Endodermal cell (in vitro differentiated cells): ENCODE data around the gene CMTM7. TPM values are rescaled to one million over a fixed set of nuclear protein-coding genes. Genes with fewer than 3 reads are reported as not detected.

Source experiments
- DNase-seq: peaks from one replicate; pipeline ENCODE4 v3.0.0-alpha.2; 2017
- H3K27ac ChIP-seq: 2 replicates; pipeline ENCODE4 v1.5.1; 2013; ENCODE audit warnings: mild to moderate bottlenecking, low read depth, low read length, moderate library complexity
- H3K27me3 ChIP-seq: 2 replicates; pipeline ENCODE4 v1.6.1; 2013; ENCODE audit warnings: mild to moderate bottlenecking, low read length, moderate library complexity; ENCODE audit not compliant: insufficient read depth, control insufficient read depth, poor library complexity, severe bottlenecking
- H3K36me3 ChIP-seq: 2 replicates; pipeline ENCODE4 v1.7.0; 2013; ENCODE audit warnings: mild to moderate bottlenecking, low read length, moderate library complexity; ENCODE audit not compliant: control insufficient read depth, insufficient read depth
- H3K4me1 ChIP-seq: one replicate; pipeline ENCODE4 v1.7.0; 2013; ENCODE audit warnings: low read length; ENCODE audit not compliant: control insufficient read depth, insufficient read depth
- H3K4me3 ChIP-seq: 2 replicates; pipeline ENCODE4 v1.5.1; 2013; ENCODE audit warnings: mild to moderate bottlenecking, low read length, moderate library complexity
- H3K9ac ChIP-seq: 2 replicates; pipeline ENCODE4 v1.6.1; 2013; ENCODE audit warnings: mild to moderate bottlenecking, low read length, moderate library complexity; ENCODE audit not compliant: poor library complexity, severe bottlenecking; ENCODE audit errors: extremely low read depth
- H3K9me3 ChIP-seq: 2 replicates; pipeline ENCODE4 v1.6.1; 2013; ENCODE audit warnings: mild to moderate bottlenecking, low read length, moderate library complexity; ENCODE audit not compliant: control insufficient read depth
- H3K27ac Mint-ChIP-seq: 2 replicates; pipeline ENCODE4 v1.8.0; 2020; ENCODE audit warnings: mixed read lengths
- H3K27me3 Mint-ChIP-seq: 2 replicates; pipeline ENCODE4 v1.8.0; 2021; ENCODE audit warnings: mild to moderate bottlenecking, mixed read lengths; ENCODE audit not compliant: insufficient read depth
- H3K36me3 Mint-ChIP-seq: 2 replicates; pipeline ENCODE4 v1.8.0; 2020; ENCODE audit warnings: low read depth, mixed read lengths
- H3K4me1 Mint-ChIP-seq: 2 replicates; pipeline ENCODE4 v1.8.0; 2020; ENCODE audit warnings: mixed read lengths
- H3K4me3 Mint-ChIP-seq: 2 replicates; pipeline ENCODE4 v1.8.0; 2020; ENCODE audit warnings: mild to moderate bottlenecking, moderate library complexity, mixed read lengths
- H3K9me3 Mint-ChIP-seq: 2 replicates; pipeline ENCODE4 v1.8.0; 2020; ENCODE audit warnings: mild to moderate bottlenecking, mixed read lengths
- WGBS, 2 experiments: methylation state at CpG; one replicate each; pipeline versions ENCODE4 v1.1.5 to v1.1.7; 2013; ENCODE audit warnings: missing lambda C conversion rate in 2 of 2, mixed read lengths in 1 of 2; ENCODE audit not compliant: insufficient coverage in 1 of 2, insufficient read length in 1 of 2; 5-methylcytosine and 5-hydroxymethylcytosine counted together
- total RNA-seq, 2 donors: library from RNA; stranded (reverse); fragmentation: NEBNext Ultra II Directional in 1 of 2; extraction: Animal tissue kit (Norgen Biotek cat#: 25700) in 1 of 2; gene quantifications; 2 replicates in 1 of 2; 3 replicates in 1 of 2; pipeline ENCODE4 v1.2.1, GENCODE V29; 2021
- TF ChIP-seq, protein P1 (sequence below): fragments of 200-600 bp; sonication (generic); conservative IDR thresholded peaks from 2 replicates; pipeline ENCODE4 v1.5.0; 2021; ENCODE audit warnings: antibody characterized with exemption, mild to moderate bottlenecking

Gene CMTM7
- total RNA-seq, 2 donors from 2014 or later = 11.1 TPM

- no peaks in the 10 kb centered on the region for H3K9me3 ChIP-seq
- 87% methylated on average over 2 of the region's 2 CpGs; no CpG with 5 or more reads in 1 of the 2 experiments for WGBS, 2 experiments
- Mint-ChIP-seq H3K27me3 (peaks cover 37% of the 10 kb centered on the region), H3K27ac (no peak overlapping the region), H3K4me3 (no peak overlapping the region), H3K36me3 (peaks cover 5% of the 10 kb centered on the region), H3K9me3 (no peaks in the 10 kb centered on the region), H3K4me1 (peaks cover 22% of the 10 kb centered on the region)
- peaks cover 4% of the 10 kb centered on the region for H3K4me1 ChIP-seq
- H3K36me3 ChIP-seq = no peaks in the 10 kb centered on the region
- no peak overlapping the region for H3K4me3 ChIP-seq
- no peak overlapping the region for H3K9ac ChIP-seq
- H3K27ac ChIP-seq = no peak overlapping the region
- DNase-seq = no peak
- H3K27me3 ChIP-seq = peaks cover 59% of the 10 kb centered on the region
- TF ChIP-seq, protein P1, sequence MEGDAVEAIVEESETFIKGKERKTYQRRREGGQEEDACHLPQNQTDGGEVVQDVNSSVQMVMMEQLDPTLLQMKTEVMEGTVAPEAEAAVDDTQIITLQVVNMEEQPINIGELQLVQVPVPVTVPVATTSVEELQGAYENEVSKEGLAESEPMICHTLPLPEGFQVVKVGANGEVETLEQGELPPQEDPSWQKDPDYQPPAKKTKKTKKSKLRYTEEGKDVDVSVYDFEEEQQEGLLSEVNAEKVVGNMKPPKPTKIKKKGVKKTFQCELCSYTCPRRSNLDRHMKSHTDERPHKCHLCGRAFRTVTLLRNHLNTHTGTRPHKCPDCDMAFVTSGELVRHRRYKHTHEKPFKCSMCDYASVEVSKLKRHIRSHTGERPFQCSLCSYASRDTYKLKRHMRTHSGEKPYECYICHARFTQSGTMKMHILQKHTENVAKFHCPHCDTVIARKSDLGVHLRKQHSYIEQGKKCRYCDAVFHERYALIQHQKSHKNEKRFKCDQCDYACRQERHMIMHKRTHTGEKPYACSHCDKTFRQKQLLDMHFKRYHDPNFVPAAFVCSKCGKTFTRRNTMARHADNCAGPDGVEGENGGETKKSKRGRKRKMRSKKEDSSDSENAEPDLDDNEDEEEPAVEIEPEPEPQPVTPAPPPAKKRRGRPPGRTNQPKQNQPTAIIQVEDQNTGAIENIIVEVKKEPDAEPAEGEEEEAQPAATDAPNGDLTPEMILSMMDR = no peak
These were observed 58.8 kb downstream of the CMTM7 start for GRCh38 chr3:32450426-32450825.

- no peak overlapping the region for H3K4me3 Mint-ChIP-seq
- H3K27ac Mint-ChIP-seq = no peak overlapping the region
- H3K4me1 Mint-ChIP-seq = peaks cover 29% of the 10 kb centered on the region
- peaks cover 44% of the 10 kb centered on the region for H3K27me3 Mint-ChIP-seq
- Histone ChIP-seq H3K9ac (no peak overlapping the region), H3K27me3 (peaks cover 63% of the 10 kb centered on the region), H3K36me3 (no peaks in the 10 kb centered on the region), H3K4me3 (no peak overlapping the region), H3K9me3 (no peaks in the 10 kb centered on the region), H3K27ac (peak overlapping the region; percentile 13), H3K4me1 (peaks cover 8% of the 10 kb centered on the region)
- WGBS, 2 experiments = 88 to 92% methylated on average over 9 to 12 of the region's 12 CpGs
- TF ChIP-seq, protein P1 = no peak
- H3K9me3 Mint-ChIP-seq = no peaks in the 10 kb centered on the region
- peaks cover 5% of the 10 kb centered on the region for H3K36me3 Mint-ChIP-seq
- DNase-seq = no peak
These were observed 59.5 kb downstream of the CMTM7 start for GRCh38 chr3:32450992-32451659.

- H3K9me3 Mint-ChIP-seq = no peaks in the 10 kb centered on the region
- Histone ChIP-seq H3K4me1 (peaks cover 8% of the 10 kb centered on the region), H3K27me3 (peaks cover 72% of the 10 kb centered on the region), H3K36me3 (no peaks in the 10 kb centered on the region), H3K4me3 (no peak overlapping the region), H3K9ac (no peak overlapping the region), H3K27ac (no peak overlapping the region), H3K9me3 (no peaks in the 10 kb centered on the region)
- peaks cover 5% of the 10 kb centered on the region for H3K36me3 Mint-ChIP-seq
- peaks cover 52% of the 10 kb centered on the region for H3K27me3 Mint-ChIP-seq
- no peak for DNase-seq
- H3K27ac Mint-ChIP-seq = no peak overlapping the region
- peaks cover 38% of the 10 kb centered on the region for H3K4me1 Mint-ChIP-seq
- 95 to 100% methylated on average over 2 to 4 of the region's 4 CpGs for WGBS, 2 experiments
- TF ChIP-seq, protein P1 = no peak
- no peak overlapping the region for H3K4me3 Mint-ChIP-seq
These were observed 60.4 kb downstream of the CMTM7 start for GRCh38 chr3:32452009-32452408.
